Measurements from ENCODE around the gene PRR35. TPM values are rescaled to one million over a fixed set of nuclear protein-coding genes. Genes with fewer than 3 reads are reported as not detected.

The PRR35 gene
- total RNA-seq, 2 donors from 2014 or later = 0.12 to 0.64 TPM

GRCh38 chr16:608019-608418 lies 47.8 kb downstream of the PRR35 start:
- no peak overlapping the region for H3K4me3 Mint-ChIP-seq
- H3K4me1 Mint-ChIP-seq (ENCODE audit: low read depth in 2 of 2) = peaks cover 8 to 12% of the 10 kb centered on the region in 2 donors
- no peaks in the 10 kb centered on the region for H3K27me3 Mint-ChIP-seq
- DNase-seq (ENCODE audit: low spot score) (no peak), ATAC-seq (no peak)
- no peaks in the 10 kb centered on the region for H3K9me3 Mint-ChIP-seq
- no peaks in the 10 kb centered on the region for H3K36me3 Mint-ChIP-seq
- H3K27ac Mint-ChIP-seq = peak overlapping the region in 1 of 2 donors; percentile 69

- no peak overlapping the region for H3K4me3 Mint-ChIP-seq
- no peaks in the 10 kb centered on the region for H3K9me3 Mint-ChIP-seq
- H3K36me3 Mint-ChIP-seq = no peaks in the 10 kb centered on the region
- H3K27ac Mint-ChIP-seq = peak overlapping the region in 1 of 2 donors; percentile 60
- DNase-seq (ENCODE audit: low spot score) (no peak), ATAC-seq (no peak)
- peaks cover 4 to 9% of the 10 kb centered on the region in 2 donors for H3K4me1 Mint-ChIP-seq (ENCODE audit: low read depth in 2 of 2)
- H3K27me3 Mint-ChIP-seq = no peaks in the 10 kb centered on the region
These were observed 49.1 kb downstream of the PRR35 start for GRCh38 chr16:609316-609715.

- no peaks in the 10 kb centered on the region for H3K27me3 Mint-ChIP-seq
- no peaks in the 10 kb centered on the region for H3K9me3 Mint-ChIP-seq
- H3K36me3 Mint-ChIP-seq = no peaks in the 10 kb centered on the region
- ATAC-seq (no peak), DNase-seq (ENCODE audit: low spot score) (no peak)
- H3K4me3 Mint-ChIP-seq = no peak overlapping the region
- H3K4me1 Mint-ChIP-seq (ENCODE audit: low read depth in 2 of 2) = peaks cover 4 to 14% of the 10 kb centered on the region in 2 donors
- no peak overlapping the region for H3K27ac Mint-ChIP-seq
These were observed 49.8 kb downstream of the PRR35 start for GRCh38 chr16:609984-610383.

GRCh38 chr16:610513-611381 lies 50.6 kb downstream of the PRR35 start:
- H3K9me3 Mint-ChIP-seq = no peaks in the 10 kb centered on the region
- H3K36me3 Mint-ChIP-seq = no peaks in the 10 kb centered on the region
- H3K27ac Mint-ChIP-seq = no peak overlapping the region
- ATAC-seq (peak; percentile 75 to 76), DNase-seq (ENCODE audit: low spot score) (no peak)
- H3K4me3 Mint-ChIP-seq = no peak overlapping the region
- H3K4me1 Mint-ChIP-seq (ENCODE audit: low read depth in 2 of 2) = peaks cover 4 to 10% of the 10 kb centered on the region in 2 donors
- H3K27me3 Mint-ChIP-seq = no peaks in the 10 kb centered on the region

GRCh38 chr16:615122-615521 lies 54.9 kb downstream of the PRR35 start:
- Mint-ChIP-seq H3K4me1 (ENCODE audit: low read depth in 2 of 2) (peaks cover 4 to 13% of the 10 kb centered on the region in 2 donors), H3K27ac (no peak overlapping the region), H3K4me3 (no peak overlapping the region), H3K9me3 (no peaks in the 10 kb centered on the region), H3K36me3 (no peaks in the 10 kb centered on the region), H3K27me3 (no peaks in the 10 kb centered on the region)
- DNase-seq (ENCODE audit: low spot score) = no peak
- no peak for ATAC-seq

Other genes with a start within 250 kb of the PRR35 start
- gene AXIN1, start 207.7 kb upstream of the PRR35 start, total RNA-seq = 10 to 100 TPM; 20.1 to 29.1 TPM
- 10 to 100 TPM; 80.6 to 98.6 TPM for gene MRPL28, start 189.9 kb upstream of the PRR35 start, total RNA-seq
- gene PGAP6, start 178.4 kb upstream of the PRR35 start, total RNA-seq = 10 to 100 TPM; 39.4 to 46.8 TPM
- gene NME4, start 163.2 kb upstream of the PRR35 start, total RNA-seq = 1 to 10 TPM; 2.7 to 9.1 TPM
- 10 to 100 TPM in 1 of 2 donors, 1 to 10 TPM in 1; 4.5 to 28.6 TPM for gene DECR2, start 158.5 kb upstream of the PRR35 start, total RNA-seq
- gene RAB11FIP3, start 134.7 kb upstream of the PRR35 start, total RNA-seq = 10 to 100 TPM; 21.9 to 53.4 TPM
- 100 to 1,000 TPM; 139 to 201 TPM for gene CAPN15, start 32.7 kb upstream of the PRR35 start, total RNA-seq
- gene NHLRC4, start 6.6 kb downstream of the PRR35 start, total RNA-seq = under 1 TPM; 0.33 to 0.48 TPM
- gene PIGQ, start 9.6 kb downstream of the PRR35 start, total RNA-seq = 10 to 100 TPM; 27.6 to 60.9 TPM
- 10 to 100 TPM; 16.7 to 18.7 TPM for gene RAB40C, start 29.7 kb downstream of the PRR35 start, total RNA-seq
- 1 to 10 TPM in 1 of 2 donors, under 1 TPM in 1; 0.75 to 1.1 TPM for gene WFIKKN1, start 70.6 kb downstream of the PRR35 start, total RNA-seq
- 100 to 1,000 TPM in 1 of 2 donors, 10 to 100 TPM in 1; 93.7 to 115 TPM for gene METTL26, start 75.9 kb downstream of the PRR35 start, total RNA-seq
- gene MCRIP2, start 81.4 kb downstream of the PRR35 start, total RNA-seq = 10 to 100 TPM; 29.5 to 57.7 TPM
- gene WDR90, start 89.0 kb downstream of the PRR35 start, total RNA-seq = 100 to 1,000 TPM in 1 of 2 donors, 10 to 100 TPM in 1; 49.7 to 130 TPM
- 100 to 1,000 TPM; 171 to 259 TPM for gene RHOT2, start 107.7 kb downstream of the PRR35 start, total RNA-seq
- gene RHBDL1, start 115.3 kb downstream of the PRR35 start, total RNA-seq = 1 to 10 TPM; 1.0 to 1.5 TPM
- gene STUB1, start 120.0 kb downstream of the PRR35 start, total RNA-seq = 100 to 1,000 TPM in 1 of 2 donors, 10 to 100 TPM in 1; 95.0 to 172 TPM
- 10 to 100 TPM; 31.2 to 53.4 TPM for gene JMJD8, start 123.9 kb downstream of the PRR35 start, total RNA-seq
- 10 to 100 TPM; 15.7 to 25.0 TPM for gene WDR24, start 130.0 kb downstream of the PRR35 start, total RNA-seq
- gene FBXL16, start 145.4 kb downstream of the PRR35 start, total RNA-seq = under 1 TPM in 1 of 2 donors, not detected in 1; 0.26 TPM
- 10 to 100 TPM; 21.0 to 34.9 TPM for gene METRN, start 154.7 kb downstream of the PRR35 start, total RNA-seq
- gene ANTKMT, start 160.8 kb downstream of the PRR35 start, total RNA-seq = 10 to 100 TPM; 29.1 to 37.9 TPM
- gene CCDC78, start 166.0 kb downstream of the PRR35 start, total RNA-seq = 1 to 10 TPM; 3.1 to 6.4 TPM
- 10 to 100 TPM in 1 of 2 donors, 1 to 10 TPM in 1; 5.4 to 15.3 TPM for gene HAGHL, start 166.7 kb downstream of the PRR35 start, total RNA-seq
- 10 to 100 TPM; 26.9 to 54.0 TPM for gene CIAO3, start 180.6 kb downstream of the PRR35 start, total RNA-seq
- gene MSLN, start 200.3 kb downstream of the PRR35 start, total RNA-seq = not detected
- gene RPUSD1, start 228.0 kb downstream of the PRR35 start, total RNA-seq = 10 to 100 TPM; 38.2 to 79.3 TPM
- 100 to 1,000 TPM in 1 of 2 donors, 10 to 100 TPM in 1; 70.7 to 210 TPM for gene CHTF18, start 228.2 kb downstream of the PRR35 start, total RNA-seq
- gene GNG13, start 240.3 kb downstream of the PRR35 start, total RNA-seq = not detected